GM06990 (cell line): ENCODE results near the gene HLX.

ENCODE experiments used
- DNase-seq: peaks from one replicate; pipeline ENCODE4 v3.0.0-alpha.2; 2011; ENCODE audit not compliant: insufficient read length; ENCODE audit errors: extremely low read depth
- H3K27me3 ChIP-seq: replicated peaks from 2 replicates; pipeline ENCODE4 v1.6.0; 2011; ENCODE audit warnings: low read length; ENCODE audit not compliant: control insufficient read depth, insufficient read depth
- H3K36me3 ChIP-seq: 2 replicates; pipeline ENCODE4 v1.5.1; 2011; ENCODE audit warnings: low read length; ENCODE audit not compliant: control insufficient read depth, insufficient read depth
- H3K4me3 ChIP-seq: replicated peaks from 2 replicates; pipeline ENCODE4 v1.5.1; 2011; ENCODE audit warnings: low read depth, mild to moderate bottlenecking, control low read depth, low read length
- TF ChIP-seq, protein P1 (sequence below): IDR thresholded peaks from 2 replicates; pipeline ENCODE4 v1.5.1; 2011; ENCODE audit warnings: low read length, control low read depth, mild to moderate bottlenecking, inconsistent platforms; ENCODE audit not compliant: insufficient read depth, poor library complexity, severe bottlenecking

Gene HLX

DNA sequence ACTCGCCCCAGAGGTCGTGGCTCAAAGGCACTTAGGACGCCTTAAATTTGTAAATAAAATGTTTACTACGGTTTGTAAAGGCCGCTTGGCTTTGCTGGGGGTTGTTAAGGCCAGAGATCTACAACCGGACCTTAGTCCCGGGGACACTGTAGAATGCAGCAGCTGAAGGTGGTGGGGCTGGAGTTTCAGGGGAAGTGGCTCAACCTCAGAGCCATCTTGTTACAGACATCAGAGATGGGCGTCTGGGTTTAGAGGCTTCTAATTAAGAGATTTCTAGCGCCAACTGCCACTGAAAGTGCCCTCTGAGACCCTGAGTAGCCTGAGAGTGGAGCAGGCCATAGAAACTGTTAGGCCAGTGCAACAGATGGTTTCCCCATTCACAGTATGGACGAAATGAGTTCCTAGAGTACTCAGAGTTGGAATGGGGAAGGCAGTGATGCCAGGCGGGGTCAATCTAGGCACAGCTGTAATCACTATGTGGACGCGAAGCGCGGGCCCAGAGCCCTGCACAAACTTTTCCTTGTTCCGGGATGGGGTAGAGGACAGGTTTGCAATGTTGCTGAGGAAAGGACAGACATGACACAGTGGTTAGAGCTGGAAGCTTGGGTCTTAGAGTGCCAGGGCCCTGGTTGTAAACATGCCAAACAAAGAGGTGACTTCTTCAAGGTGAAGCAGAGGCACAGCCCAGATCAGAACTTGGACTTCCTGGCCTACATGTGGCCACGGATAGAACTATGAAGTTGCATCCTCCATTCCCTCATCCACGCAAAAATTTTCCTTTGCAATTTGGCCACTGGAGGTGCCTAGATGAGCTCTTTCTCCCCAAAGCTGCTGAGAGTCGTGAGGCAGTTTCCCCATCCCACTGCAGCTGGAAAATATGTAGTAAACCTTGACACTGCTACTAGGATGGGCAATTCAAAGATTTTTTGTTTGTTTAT lies 6.0 kb downstream of the HLX start:
- H3K4me3 ChIP-seq: no peak overlapping the region
- peaks cover 3% of the 10 kb centered on the region for H3K27me3 ChIP-seq
- no peaks in the 10 kb centered on the region for H3K36me3 ChIP-seq

DNA sequence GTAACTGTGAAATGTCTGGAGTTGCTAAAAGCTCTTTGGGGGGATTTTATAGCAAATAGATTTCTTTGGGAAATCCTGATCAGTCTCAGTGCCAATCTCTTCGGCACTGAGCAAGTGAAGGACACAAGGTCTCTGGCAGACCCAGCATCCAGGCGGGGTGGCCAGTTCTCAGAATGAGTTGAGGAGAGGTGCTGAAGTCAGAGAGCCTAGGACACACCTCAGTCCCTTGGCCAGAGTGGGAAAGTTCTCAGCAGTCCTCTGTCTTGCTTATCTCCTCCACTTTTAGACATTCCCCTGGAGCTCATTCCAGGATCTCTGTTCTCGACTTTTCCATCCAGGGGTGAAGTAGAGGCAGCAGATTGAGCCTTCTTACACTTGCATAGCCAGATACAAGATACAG lies 6.7 kb downstream of the HLX start:
- DNase-seq: no peak
- TF ChIP-seq, protein P1, sequence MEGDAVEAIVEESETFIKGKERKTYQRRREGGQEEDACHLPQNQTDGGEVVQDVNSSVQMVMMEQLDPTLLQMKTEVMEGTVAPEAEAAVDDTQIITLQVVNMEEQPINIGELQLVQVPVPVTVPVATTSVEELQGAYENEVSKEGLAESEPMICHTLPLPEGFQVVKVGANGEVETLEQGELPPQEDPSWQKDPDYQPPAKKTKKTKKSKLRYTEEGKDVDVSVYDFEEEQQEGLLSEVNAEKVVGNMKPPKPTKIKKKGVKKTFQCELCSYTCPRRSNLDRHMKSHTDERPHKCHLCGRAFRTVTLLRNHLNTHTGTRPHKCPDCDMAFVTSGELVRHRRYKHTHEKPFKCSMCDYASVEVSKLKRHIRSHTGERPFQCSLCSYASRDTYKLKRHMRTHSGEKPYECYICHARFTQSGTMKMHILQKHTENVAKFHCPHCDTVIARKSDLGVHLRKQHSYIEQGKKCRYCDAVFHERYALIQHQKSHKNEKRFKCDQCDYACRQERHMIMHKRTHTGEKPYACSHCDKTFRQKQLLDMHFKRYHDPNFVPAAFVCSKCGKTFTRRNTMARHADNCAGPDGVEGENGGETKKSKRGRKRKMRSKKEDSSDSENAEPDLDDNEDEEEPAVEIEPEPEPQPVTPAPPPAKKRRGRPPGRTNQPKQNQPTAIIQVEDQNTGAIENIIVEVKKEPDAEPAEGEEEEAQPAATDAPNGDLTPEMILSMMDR: no peak
- H3K27me3 ChIP-seq: peaks cover 2% of the 10 kb centered on the region

More for the DNA sequence above, 6.0 kb downstream of the HLX start:
- TF ChIP-seq, protein P1: no peak
- DNase-seq: no peak

DNA sequence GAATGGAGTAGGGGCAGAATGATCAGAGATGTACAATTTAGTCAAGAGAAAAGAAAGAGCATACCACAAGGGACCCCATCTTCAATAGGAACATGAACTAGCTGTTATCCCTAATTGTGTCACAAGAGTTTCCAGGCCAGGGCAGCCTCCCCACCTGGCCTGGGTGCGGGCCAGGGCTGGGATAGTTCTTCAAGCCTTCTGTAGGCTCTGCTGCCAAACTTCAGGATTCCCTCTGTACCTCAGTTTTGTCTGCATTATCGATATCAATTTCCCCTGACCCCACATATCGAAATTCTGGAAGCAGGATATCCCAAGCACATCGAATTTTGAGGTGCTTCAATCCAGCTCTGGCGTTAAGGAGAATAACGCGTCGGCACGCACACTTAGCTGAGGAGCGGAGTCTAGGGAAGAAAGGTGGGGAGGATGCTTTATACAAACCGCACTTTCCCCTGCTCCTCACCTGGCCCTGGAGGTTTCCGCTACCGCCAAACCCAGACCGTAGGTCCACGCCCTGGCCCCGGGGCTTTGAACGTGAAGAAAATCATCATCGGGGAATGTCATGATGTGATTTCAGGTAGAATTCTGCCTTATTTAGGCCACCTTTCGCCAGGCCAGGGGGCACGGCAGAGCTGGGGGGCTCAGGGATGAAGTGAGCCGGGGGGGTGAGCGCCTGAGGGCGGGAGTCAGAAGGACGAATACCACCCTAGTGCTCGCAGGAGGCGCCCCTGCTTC lies 7.4 kb downstream of the HLX start:
- Histone ChIP-seq H3K36me3 (no peaks in the 10 kb centered on the region), H3K27me3 (no peaks in the 10 kb centered on the region; the same call in none of the 2 replicates), H3K4me3 (no peak overlapping the region)
- no peak for DNase-seq
- TF ChIP-seq, protein P1: no peak

More for the DNA sequence above, 6.7 kb downstream of the HLX start:
- no peak overlapping the region for H3K4me3 ChIP-seq
- no peaks in the 10 kb centered on the region for H3K36me3 ChIP-seq

DNA sequence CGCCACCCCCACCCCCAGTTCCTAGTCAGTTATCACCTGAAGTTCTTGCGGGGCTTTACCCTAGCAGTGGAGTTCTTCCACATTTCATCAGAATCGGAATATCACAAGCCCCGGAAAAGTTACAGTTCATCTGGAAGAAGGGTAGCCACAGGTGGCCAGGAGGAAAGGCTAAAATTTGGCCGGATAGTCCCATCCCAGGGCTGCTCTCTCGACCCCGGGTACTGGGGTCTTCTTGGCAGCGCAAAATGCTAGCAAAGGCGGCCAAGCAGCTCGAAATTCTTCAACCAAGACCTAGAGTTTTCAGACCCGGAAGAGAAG lies 7.9 kb downstream of the HLX start:
- no peak for DNase-seq
- no peak overlapping the region for H3K4me3 ChIP-seq
- H3K27me3 ChIP-seq: no peaks in the 10 kb centered on the region; the same call in 1 of the 2 replicates
- TF ChIP-seq, protein P1: no peak
- no peaks in the 10 kb centered on the region for H3K36me3 ChIP-seq

DNA sequence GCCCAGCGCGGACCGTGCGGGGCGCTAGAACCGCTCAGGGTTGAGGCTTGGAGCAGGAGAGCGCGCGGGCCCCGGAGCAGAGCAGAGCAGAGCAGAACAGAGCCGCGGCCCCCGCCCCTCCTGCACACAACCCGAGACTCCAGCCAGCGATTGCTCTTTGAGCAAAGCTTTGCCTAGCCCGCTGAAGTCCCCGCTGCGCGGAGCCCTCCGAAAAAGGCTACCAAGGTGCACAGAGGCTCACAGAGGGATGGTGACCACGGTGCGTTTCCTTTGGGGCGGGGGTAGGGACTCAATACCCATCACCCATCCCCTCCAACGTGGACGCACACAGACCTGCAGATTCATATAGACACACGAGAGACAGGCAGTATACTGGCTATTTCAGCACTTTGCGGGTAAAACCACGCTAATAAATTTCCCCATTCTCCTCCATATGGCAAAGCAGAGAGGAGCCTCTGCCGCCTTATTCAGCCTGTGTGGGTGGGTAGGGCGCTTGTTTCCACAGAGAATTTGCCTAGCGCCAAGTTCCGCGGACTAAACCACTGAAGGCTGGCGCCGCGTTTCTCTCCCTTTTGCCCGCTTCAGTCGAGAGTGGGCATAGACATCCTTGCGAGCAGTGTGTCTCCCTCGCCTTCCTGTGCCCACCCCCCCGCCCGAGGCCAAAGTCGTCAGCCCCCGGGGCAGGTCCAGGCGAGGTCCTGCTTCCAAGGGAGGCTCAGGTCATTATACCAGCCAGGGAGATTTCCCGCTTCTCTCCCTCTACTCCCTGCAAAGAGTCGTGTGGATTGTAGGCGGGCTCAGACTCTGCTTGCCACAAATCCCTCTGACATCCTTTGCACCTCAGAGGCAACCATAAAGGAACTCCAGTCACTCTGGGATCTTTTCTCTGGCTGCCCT lies 8.5 kb downstream of the HLX start:
- H3K4me3 ChIP-seq: no peak overlapping the region
- TF ChIP-seq, protein P1: no peak
- no peaks in the 10 kb centered on the region for H3K36me3 ChIP-seq
- no peak for DNase-seq
- H3K27me3 ChIP-seq: no peaks in the 10 kb centered on the region; the same call in 1 of the 2 replicates
